DND-41 (cell line): Measurements from ENCODE around the gene KIAA1958.

Experiments
- ATAC-seq: fragments of 200-7000 bp; cut with Tn5 transposase; 3 replicates; pipeline ENCODE4 v1.9.1; 2021; ENCODE audit warnings: low read depth; ENCODE audit not compliant: insufficient read depth
- DNase-seq: peaks from one replicate; pipeline ENCODE4 v3.0.0-alpha.2; 2020
- H2AFZ ChIP-seq: 2 replicates; pipeline ENCODE4 v1.6.0; 2012; ENCODE audit warnings: low read depth, low read length
- H3K27ac ChIP-seq: 2 replicates; pipeline ENCODE4 v1.5.1; 2012; ENCODE audit warnings: low read length, inconsistent platforms
- H3K27me3 ChIP-seq: fragments of 200-600 bp; sonication (generic); 2 replicates; pipeline ENCODE4 v1.6.0; 2012; ENCODE audit warnings: low read length, mild to moderate bottlenecking, inconsistent platforms; ENCODE audit not compliant: insufficient read depth, poor library complexity
- H3K36me3 ChIP-seq: 2 replicates; pipeline ENCODE4 v1.5.1; 2012; ENCODE audit warnings: low read length, inconsistent platforms; ENCODE audit not compliant: insufficient read depth
- H3K4me1 ChIP-seq: 2 replicates; pipeline ENCODE4 v1.5.1; 2012; ENCODE audit warnings: mild to moderate bottlenecking, low read length; ENCODE audit not compliant: insufficient read depth
- H3K4me2 ChIP-seq: 2 replicates; pipeline ENCODE4 v1.6.0; 2012; ENCODE audit warnings: mild to moderate bottlenecking, moderate library complexity, low read length, inconsistent platforms; ENCODE audit not compliant: insufficient read depth
- H3K4me3 ChIP-seq, 2 experiments: fragments of 200-600 bp in 1 of 2; shearing (Covaris generic) in 1 of 2; 2 replicates each; pipeline ENCODE4 v1.5.1; 2012 to 2016; ENCODE audit warnings: inconsistent platforms in 2 of 2, low read length in 2 of 2, mild to moderate bottlenecking in 2 of 2, low read depth in 1 of 2, moderate library complexity in 1 of 2
- H3K79me2 ChIP-seq: 2 replicates; pipeline ENCODE4 v1.6.0; 2012; ENCODE audit warnings: low read length, inconsistent platforms; ENCODE audit not compliant: insufficient read depth
- H3K9ac ChIP-seq: 2 replicates; pipeline ENCODE4 v1.6.0; 2012; ENCODE audit warnings: low read depth, mild to moderate bottlenecking, inconsistent platforms, low read length, moderate library complexity
- H3K9me3 ChIP-seq: 2 replicates; pipeline ENCODE4 v1.5.1; 2012; ENCODE audit warnings: low read length, moderate library complexity, mild to moderate bottlenecking, inconsistent platforms; ENCODE audit not compliant: insufficient read depth, severe bottlenecking
- H4K20me1 ChIP-seq: 2 replicates; pipeline ENCODE4 v1.6.0; 2012; ENCODE audit warnings: low read length; ENCODE audit not compliant: insufficient read depth
- EZH2 ChIP-seq: IDR thresholded peaks from 3 replicates; pipeline ENCODE4 v1.6.1; 2012; ENCODE audit warnings: borderline replicate concordance, low read depth, mild to moderate bottlenecking, moderate library complexity, low read length, inconsistent platforms; ENCODE audit not compliant: severe bottlenecking
- TF ChIP-seq, protein P1 (sequence below): IDR thresholded peaks from 2 replicates; pipeline ENCODE4 v1.5.1; 2012; ENCODE audit warnings: borderline replicate concordance, low read length, moderate library complexity, mild to moderate bottlenecking; ENCODE audit not compliant: poor library complexity, severe bottlenecking; ENCODE audit errors: extremely low read depth

Gene KIAA1958

DNA sequence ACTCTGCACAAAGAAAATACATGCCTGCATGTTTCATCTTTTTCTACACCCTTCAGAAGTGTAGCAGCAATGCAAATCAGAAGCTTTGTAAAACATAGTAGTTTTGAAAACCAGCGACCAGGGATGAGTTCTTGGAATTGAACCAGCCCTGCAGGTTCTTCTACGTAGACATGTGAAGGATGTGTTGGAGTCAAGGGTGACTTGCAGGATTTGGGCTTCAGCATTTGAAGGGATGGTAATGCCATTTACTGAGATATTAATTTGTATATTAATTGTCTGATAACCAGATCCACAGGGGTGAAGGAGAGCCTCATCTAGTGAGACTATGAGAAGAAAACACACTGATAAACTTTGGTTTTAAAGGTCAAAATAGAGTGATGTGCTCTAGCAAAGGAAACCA lies 72.4 kb downstream of the KIAA1958 start:
- Histone ChIP-seq H3K4me1 (no peaks in the 10 kb centered on the region), H3K27me3 (no peaks in the 10 kb centered on the region), H2AFZ (no peak overlapping the region), H3K9me3 (no peaks in the 10 kb centered on the region), H4K20me1 (peaks cover 25% of the 10 kb centered on the region), H3K4me2 (no peak overlapping the region), H3K9ac (no peak overlapping the region), H3K27ac (no peak overlapping the region), H3K36me3 (no peaks in the 10 kb centered on the region; the same call in 1 of the 2 replicates), H3K79me2 (peaks cover 64% of the 10 kb centered on the region), H3K4me3 (no peak overlapping the region)
- TF ChIP-seq EZH2 = no peak
- TF ChIP-seq, protein P1, sequence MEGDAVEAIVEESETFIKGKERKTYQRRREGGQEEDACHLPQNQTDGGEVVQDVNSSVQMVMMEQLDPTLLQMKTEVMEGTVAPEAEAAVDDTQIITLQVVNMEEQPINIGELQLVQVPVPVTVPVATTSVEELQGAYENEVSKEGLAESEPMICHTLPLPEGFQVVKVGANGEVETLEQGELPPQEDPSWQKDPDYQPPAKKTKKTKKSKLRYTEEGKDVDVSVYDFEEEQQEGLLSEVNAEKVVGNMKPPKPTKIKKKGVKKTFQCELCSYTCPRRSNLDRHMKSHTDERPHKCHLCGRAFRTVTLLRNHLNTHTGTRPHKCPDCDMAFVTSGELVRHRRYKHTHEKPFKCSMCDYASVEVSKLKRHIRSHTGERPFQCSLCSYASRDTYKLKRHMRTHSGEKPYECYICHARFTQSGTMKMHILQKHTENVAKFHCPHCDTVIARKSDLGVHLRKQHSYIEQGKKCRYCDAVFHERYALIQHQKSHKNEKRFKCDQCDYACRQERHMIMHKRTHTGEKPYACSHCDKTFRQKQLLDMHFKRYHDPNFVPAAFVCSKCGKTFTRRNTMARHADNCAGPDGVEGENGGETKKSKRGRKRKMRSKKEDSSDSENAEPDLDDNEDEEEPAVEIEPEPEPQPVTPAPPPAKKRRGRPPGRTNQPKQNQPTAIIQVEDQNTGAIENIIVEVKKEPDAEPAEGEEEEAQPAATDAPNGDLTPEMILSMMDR = no peak
- DNase-seq (no peak), ATAC-seq (no peak)

DNA sequence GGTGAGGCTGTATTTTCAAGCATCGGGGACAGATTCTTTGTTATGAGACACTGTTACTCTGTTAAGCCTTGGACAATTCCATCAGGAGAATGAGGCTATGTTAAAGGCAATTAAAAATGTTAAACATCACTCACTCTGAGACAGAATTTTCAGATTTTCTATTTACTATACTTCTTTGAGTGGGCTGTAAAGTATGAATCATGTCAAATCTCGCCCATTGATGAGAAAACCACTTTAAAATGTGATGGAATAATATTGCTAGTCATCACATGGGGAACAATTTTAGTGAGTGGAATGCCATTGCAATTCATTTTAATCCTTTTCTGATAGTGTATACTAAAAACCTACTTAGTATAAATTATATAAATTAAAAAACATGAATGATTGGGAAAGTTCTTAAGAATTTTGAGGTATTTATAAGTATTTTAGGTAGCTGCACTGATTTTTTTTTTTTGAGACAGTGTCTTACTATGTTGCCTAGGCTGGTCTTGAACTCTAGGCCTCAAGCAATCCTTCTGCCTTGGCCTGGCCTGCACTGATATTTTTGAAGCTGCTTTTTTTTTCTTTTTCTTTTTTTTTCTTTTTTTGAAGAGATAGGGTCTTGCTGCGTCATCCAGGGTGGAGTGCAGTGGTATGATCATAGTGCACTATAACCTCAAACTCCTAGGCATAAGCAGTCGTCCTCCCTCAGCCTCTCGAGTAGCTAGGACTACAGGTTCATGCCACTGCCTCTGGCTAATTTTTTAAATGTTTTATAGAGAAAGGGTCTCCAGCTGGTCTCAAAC lies 73.2 kb downstream of the KIAA1958 start:
- Histone ChIP-seq H3K4me1 (no peaks in the 10 kb centered on the region), H3K4me3 (no peak overlapping the region), H4K20me1 (peaks cover 25% of the 10 kb centered on the region), H3K27ac (no peak overlapping the region), H3K4me2 (no peak overlapping the region), H3K36me3 (no peaks in the 10 kb centered on the region; the same call in 1 of the 2 replicates), H3K9me3 (no peaks in the 10 kb centered on the region), H2AFZ (no peak overlapping the region), H3K9ac (no peak overlapping the region), H3K27me3 (no peaks in the 10 kb centered on the region), H3K79me2 (peaks cover 71% of the 10 kb centered on the region)
- ATAC-seq = no peak
- no peak for TF ChIP-seq EZH2
- TF ChIP-seq, protein P1 = no peak
- no peak for DNase-seq

DNA sequence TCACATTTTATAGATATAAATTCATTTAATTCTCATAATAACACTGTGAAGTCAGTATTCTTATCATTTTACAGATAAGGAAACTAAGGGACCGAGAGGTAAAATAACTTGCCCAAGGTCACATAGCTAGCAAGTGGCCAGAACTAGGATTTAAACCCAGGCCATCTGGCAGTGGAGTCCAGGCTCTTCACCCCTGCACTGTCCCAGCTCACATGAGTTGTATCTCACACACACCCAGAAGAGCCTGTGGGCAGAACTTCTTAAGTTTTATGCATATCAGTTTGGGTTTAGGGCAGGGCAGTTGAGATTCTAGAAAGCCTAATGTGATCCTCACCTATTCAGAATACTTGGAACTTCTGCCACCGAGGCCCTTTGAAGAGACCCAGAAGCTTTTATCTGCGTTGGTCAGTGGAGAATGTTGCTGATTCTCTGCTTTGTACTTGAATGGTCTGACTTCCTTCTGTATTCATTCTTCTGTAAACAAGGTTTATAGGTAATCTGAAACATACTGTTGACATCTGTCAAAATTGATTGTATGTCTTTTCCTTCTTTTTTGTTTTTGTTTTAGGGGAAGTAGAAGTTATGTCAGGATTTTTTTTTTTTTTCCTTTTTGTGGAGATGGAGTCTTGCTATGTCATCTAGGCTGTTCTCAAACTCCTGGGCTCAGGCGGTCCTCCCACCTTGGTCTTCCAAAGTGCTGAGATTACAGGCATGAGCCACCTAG lies 75.8 kb downstream of the KIAA1958 start:
- TF ChIP-seq, protein P1 = no peak
- no peak for TF ChIP-seq EZH2
- peaks cover 79% of the 10 kb centered on the region for H3K79me2 ChIP-seq

More for the DNA sequence above, 75.8 kb downstream of the KIAA1958 start:
- no peak for ATAC-seq
- H4K20me1 ChIP-seq = peaks cover 16% of the 10 kb centered on the region; the same call in 1 of the 2 replicates
- H3K4me2 ChIP-seq = no peak overlapping the region
- H3K9ac ChIP-seq = no peak overlapping the region
- DNase-seq = no peak
- no peaks in the 10 kb centered on the region for H3K27me3 ChIP-seq
- H3K4me1 ChIP-seq = no peaks in the 10 kb centered on the region
- no peaks in the 10 kb centered on the region for H3K9me3 ChIP-seq
- no peak overlapping the region for H3K27ac ChIP-seq
- H3K4me3 ChIP-seq = no peak overlapping the region
- H3K36me3 ChIP-seq = no peaks in the 10 kb centered on the region
- H2AFZ ChIP-seq = no peak overlapping the region
